SKM-1 treated with dmso at 0.1 percent for 144 hours (cell line): ENCODE data around the gene SLC7A1.

ENCODE experiments used
- DNase-seq: peaks from one replicate; lab custom pipeline; 2025; ENCODE audit not compliant: unreplicated experiment; lab: John Stamatoyannopoulos, UW

The SLC7A1 gene

GRCh38 chr13:29562786-29563438 is 32.6 kb downstream of the SLC7A1 start:
- no peak for DNase-seq

- no peak for DNase-seq
Measured at GRCh38 chr13:29561918-29562317, 33.6 kb downstream of the SLC7A1 start.

- DNase-seq: no peak
Measured at GRCh38 chr13:29556742-29557141, 38.7 kb downstream of the SLC7A1 start.

- DNase-seq: no peak
Measured at GRCh38 chr13:29551214-29551613, 44.3 kb downstream of the SLC7A1 start.

- DNase-seq: no peak
Measured at GRCh38 chr13:29550430-29550988, 45.0 kb downstream of the SLC7A1 start.

- DNase-seq: no peak
Measured at GRCh38 chr13:29548722-29549121, 46.8 kb downstream of the SLC7A1 start.

GRCh38 chr13:29547153-29547552 is 48.3 kb downstream of the SLC7A1 start:
- no peak for DNase-seq

GRCh38 chr13:29546662-29547061 is 48.8 kb downstream of the SLC7A1 start:
- DNase-seq: no peak

- DNase-seq: no peak
Measured at GRCh38 chr13:29545988-29546387, 49.5 kb downstream of the SLC7A1 start.

- peak; percentile 8 for DNase-seq
Measured at GRCh38 chr13:29543230-29544215, 52.0 kb downstream of the SLC7A1 start.

GRCh38 chr13:29542381-29542780 is 53.1 kb downstream of the SLC7A1 start:
- no peak for DNase-seq

- DNase-seq: no peak
Measured at GRCh38 chr13:29541400-29541799, 54.1 kb downstream of the SLC7A1 start.

- DNase-seq: no peak
Measured at GRCh38 chr13:29540799-29541198, 54.7 kb downstream of the SLC7A1 start.

GRCh38 chr13:29540334-29540733 is 55.2 kb downstream of the SLC7A1 start:
- DNase-seq: no peak

- no peak for DNase-seq
Measured at GRCh38 chr13:29539856-29540255, 55.6 kb downstream of the SLC7A1 start.

GRCh38 chr13:29538652-29539040 is 56.8 kb downstream of the SLC7A1 start:
- no peak for DNase-seq

- no peak for DNase-seq
Measured at GRCh38 chr13:29537736-29538651, 57.5 kb downstream of the SLC7A1 start.

- no peak for DNase-seq
Measured at GRCh38 chr13:29536853-29537252, 58.6 kb downstream of the SLC7A1 start.

GRCh38 chr13:29535663-29536655 is 59.5 kb downstream of the SLC7A1 start:
- DNase-seq: no peak

- DNase-seq: no peak
Measured at GRCh38 chr13:29534083-29534482, 61.4 kb downstream of the SLC7A1 start.
